Activated CD4-positive, alpha-beta T cell treated with anti-CD3 and anti-CD28 coated beads for 36 hours (primary cell): Measurements from ENCODE around the gene GNPAT. TPM values are rescaled to one million over a fixed set of nuclear protein-coding genes. Genes with fewer than 3 reads are reported as not detected.
"Not testable (repeated sequence)": the region's sequence is repeated elsewhere in the genome, so short reads cannot be mapped to it uniquely, and the experiment has no call there.

ENCODE experiments used
- ATAC-seq: fragments of 200-7000 bp; cut with Tn5 transposase; one replicate; pipeline ENCODE4 v1.10.0; 2021; ENCODE audit warnings: mild to moderate bottlenecking, moderate library complexity
- CTCF ChIA-PET: fragments of 350-600 bp; sonication (Branson Sonifier 250); formaldehyde crosslinking; loops from one replicate; lab custom pipeline; 2021; ENCODE audit warnings: antibody characterized with exemption; lab: Charles Lee
- POLR2A ChIA-PET: fragments of 350-600 bp; sonication (Branson Sonifier 250); formaldehyde crosslinking; loops from one replicate; lab custom pipeline; 2021; ENCODE audit warnings: antibody characterized with exemption, inconsistent platforms; lab: Charles Lee
- DNase-seq: peaks from one replicate; pipeline ENCODE4 v3.0.0-alpha.2; 2020
- H3K27ac Mint-ChIP-seq: one replicate; pipeline ENCODE4 v1.8.0; 2021; ENCODE audit warnings: mixed read lengths
- H3K27me3 Mint-ChIP-seq: one replicate; pipeline ENCODE4 v1.8.0; 2021; ENCODE audit warnings: mixed read lengths
- H3K36me3 Mint-ChIP-seq: one replicate; pipeline ENCODE4 v1.8.0; 2021; ENCODE audit warnings: low read depth, mixed read lengths
- H3K4me1 Mint-ChIP-seq: one replicate; pipeline ENCODE4 v1.8.0; 2021; ENCODE audit warnings: mixed read lengths
- H3K4me3 Mint-ChIP-seq: one replicate; pipeline ENCODE4 v1.8.0; 2021; ENCODE audit warnings: mild to moderate bottlenecking, moderate library complexity, mixed read lengths
- H3K9me3 Mint-ChIP-seq: one replicate; pipeline ENCODE4 v1.8.0; 2021; ENCODE audit warnings: low read depth, mixed read lengths
- intact Hi-C, 2 experiments: fragments of 100-400 bp; cut with DNase I in 1 of 2; cut with micrococcal nuclease in 1 of 2; formaldehyde crosslinking; loops; one replicate each; pipeline versions ENCODE4 v1.14.2 to v1.15.1; 2022 to 2024; cut with DNase I, micrococcal nuclease
- total RNA-seq, 2 experiments: library from RNA; stranded (reverse); gene quantifications; one replicate each; pipeline ENCODE4 v1.2.3, GENCODE V29; 2021

GNPAT gene
- total RNA-seq, 2 experiments from 2014 or later: 58.0 to 62.0 TPM

- H3K27me3 Mint-ChIP-seq: peaks cover 2% of the 10 kb centered on the region
- CTCF ChIA-PET: no interaction called here
- peaks cover 11% of the 10 kb centered on the region for H3K4me1 Mint-ChIP-seq
- ATAC-seq (no peak), DNase-seq (no peak)
- no peak overlapping the region for H3K4me3 Mint-ChIP-seq
- no peaks in the 10 kb centered on the region for H3K36me3 Mint-ChIP-seq
- POLR2A ChIA-PET: no interaction called here
- H3K9me3 Mint-ChIP-seq: no peaks in the 10 kb centered on the region
- intact Hi-C loops: no loop called here
- H3K27ac Mint-ChIP-seq: no peak overlapping the region
Observed at GRCh38 chr1:231201979-231202633, 38.9 kb upstream of the GNPAT start.

GRCh38 chr1:231203259-231204057 lies 37.6 kb upstream of the GNPAT start:
- CTCF ChIA-PET: interaction anchor here (0.6 kb wide), 1 partner anchor 14 kb away, joined by 3 read pairs; no protein-coding TSS in a partner anchor

DNA sequence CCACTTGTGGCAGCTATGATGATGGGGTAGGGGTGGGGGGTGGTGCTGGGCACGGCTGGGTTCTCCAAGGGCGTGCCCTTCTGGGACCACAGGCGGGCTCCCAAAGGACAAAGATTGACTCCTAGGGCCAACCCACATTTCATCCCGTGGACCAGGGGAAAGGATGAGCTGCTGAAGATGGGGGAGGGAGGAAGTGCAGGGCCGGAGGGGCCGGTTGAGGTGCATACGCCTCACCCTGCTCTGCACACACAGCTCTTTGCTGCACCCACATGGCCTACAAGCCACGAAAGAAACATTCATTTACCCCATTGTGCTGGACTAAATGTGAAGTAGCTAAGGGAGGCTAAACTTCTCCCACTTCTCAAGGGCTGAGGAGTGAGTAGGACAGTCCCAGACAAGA lies 34.2 kb upstream of the GNPAT start:
- peaks cover 2% of the 10 kb centered on the region for H3K27me3 Mint-ChIP-seq
- intact Hi-C loops: no loop called here
- H3K4me3 Mint-ChIP-seq: no peak overlapping the region
- CTCF ChIA-PET: interaction anchor here (0.6 to 1.4 kb wide), 3 partner anchors 9 to 291 kb away, joined by 3 to 5 read pairs (median 5); no protein-coding TSS in a partner anchor
- no peaks in the 10 kb centered on the region for H3K9me3 Mint-ChIP-seq
- POLR2A ChIA-PET: no interaction called here
- H3K36me3 Mint-ChIP-seq: no peaks in the 10 kb centered on the region
- ATAC-seq (no peak), DNase-seq (no peak)
- H3K27ac Mint-ChIP-seq: no peak overlapping the region
- peaks cover 11% of the 10 kb centered on the region for H3K4me1 Mint-ChIP-seq

More at GRCh38 chr1:231203259-231204057, 37.6 kb upstream of the GNPAT start:
- Mint-ChIP-seq H3K4me1 (peaks cover 11% of the 10 kb centered on the region), H3K36me3 (no peaks in the 10 kb centered on the region), H3K27me3 (peaks cover 2% of the 10 kb centered on the region), H3K4me3 (no peak overlapping the region), H3K27ac (no peak overlapping the region), H3K9me3 (no peaks in the 10 kb centered on the region)
- no peak for ATAC-seq
- DNase-seq: no peak
- POLR2A ChIA-PET: no interaction called here
- intact Hi-C loops: no loop called here

GRCh38 chr1:231207437-231207836 lies 33.6 kb upstream of the GNPAT start:
- no peak overlapping the region for H3K4me3 Mint-ChIP-seq
- H3K27ac Mint-ChIP-seq: no peak overlapping the region
- CTCF ChIA-PET: interaction anchor here (0.6 kb wide), 1 partner anchor 8 kb away, joined by 3 read pairs; no protein-coding TSS in a partner anchor

GRCh38 chr1:231208980-231209379 lies 32.0 kb upstream of the GNPAT start:
- intact Hi-C loops: no loop called here
- DNase-seq (no peak), ATAC-seq (no peak)
- ChIA-PET CTCF (no interaction called here), POLR2A (no interaction called here)
- no peaks in the 10 kb centered on the region for H3K36me3 Mint-ChIP-seq
- H3K9me3 Mint-ChIP-seq: no peaks in the 10 kb centered on the region
- H3K4me1 Mint-ChIP-seq: peaks cover 5% of the 10 kb centered on the region
- H3K27ac Mint-ChIP-seq: no peak overlapping the region
- H3K4me3 Mint-ChIP-seq: no peak overlapping the region
- peaks cover 2% of the 10 kb centered on the region for H3K27me3 Mint-ChIP-seq

More at GRCh38 chr1:231207437-231207836, 33.6 kb upstream of the GNPAT start:
- no peaks in the 10 kb centered on the region for H3K9me3 Mint-ChIP-seq
- POLR2A ChIA-PET: no interaction called here
- peaks cover 2% of the 10 kb centered on the region for H3K27me3 Mint-ChIP-seq
- intact Hi-C loops: no loop called here
- no peaks in the 10 kb centered on the region for H3K36me3 Mint-ChIP-seq
- peaks cover 7% of the 10 kb centered on the region for H3K4me1 Mint-ChIP-seq
- ATAC-seq: no peak
- no peak for DNase-seq

DNA sequence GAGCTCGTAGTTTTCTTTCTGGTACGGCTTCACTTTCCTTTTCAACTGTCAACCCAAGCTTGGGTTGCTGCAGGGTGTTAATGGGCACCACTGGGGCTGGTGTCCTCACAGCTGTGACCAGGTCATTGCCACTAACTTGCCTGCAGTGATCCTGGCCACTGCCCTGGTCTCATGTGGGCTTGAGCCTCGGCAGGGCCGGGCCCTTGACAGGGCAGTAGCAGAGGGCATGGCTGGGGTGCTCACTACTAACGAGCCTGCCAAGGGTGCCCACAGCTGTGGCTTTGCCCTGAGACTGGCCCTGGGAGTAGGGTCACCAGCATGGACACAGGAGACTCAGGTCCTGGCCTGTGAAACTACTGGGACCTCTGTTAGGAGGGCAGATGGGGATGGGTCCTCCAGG lies 31.5 kb upstream of the GNPAT start:
- no peak overlapping the region for H3K4me3 Mint-ChIP-seq
- DNase-seq: no peak
- H3K36me3 Mint-ChIP-seq: no peaks in the 10 kb centered on the region
- peaks cover 5% of the 10 kb centered on the region for H3K4me1 Mint-ChIP-seq
- no peaks in the 10 kb centered on the region for H3K9me3 Mint-ChIP-seq
- ATAC-seq: no peak
- intact Hi-C loops: no loop called here
- POLR2A ChIA-PET: no interaction called here
- no peak overlapping the region for H3K27ac Mint-ChIP-seq
- CTCF ChIA-PET: interaction anchor here (0.7 to 1.3 kb wide), 3 partner anchors 27 to 571 kb away, joined by 3 to 5 read pairs (median 3); no protein-coding TSS in a partner anchor
- peaks cover 2% of the 10 kb centered on the region for H3K27me3 Mint-ChIP-seq

DNA sequence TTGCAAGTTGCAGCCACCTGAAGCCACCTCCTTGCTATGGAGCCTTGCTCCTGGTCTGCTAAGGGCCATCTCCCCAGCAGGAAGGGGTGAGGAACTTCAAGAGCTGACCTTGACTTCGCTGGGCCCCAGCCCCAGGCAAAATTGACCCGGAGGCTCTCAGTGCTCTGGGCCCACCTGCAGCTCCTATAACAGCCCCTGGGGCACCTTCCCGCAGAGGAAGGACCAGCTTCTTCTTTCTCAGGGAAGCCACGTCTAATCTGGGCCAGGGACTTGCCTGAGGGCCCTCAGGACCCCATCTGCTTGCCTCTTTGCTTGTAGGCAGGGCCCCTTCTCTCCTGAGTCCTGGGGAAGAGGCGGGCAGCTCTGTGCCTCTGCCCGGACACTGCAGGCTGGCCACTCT lies 30.9 kb upstream of the GNPAT start:
- POLR2A ChIA-PET: no interaction called here
- Mint-ChIP-seq H3K27me3 (no peaks in the 10 kb centered on the region), H3K36me3 (no peaks in the 10 kb centered on the region), H3K9me3 (no peaks in the 10 kb centered on the region), H3K27ac (no peak overlapping the region), H3K4me1 (peaks cover 5% of the 10 kb centered on the region), H3K4me3 (no peak overlapping the region)
- ATAC-seq (no peak), DNase-seq (no peak)
- CTCF ChIA-PET: interaction anchor here (0.6 to 1.3 kb wide), 10 partner anchors 16 to 572 kb away, joined by 3 to 8 read pairs (median 3); partner anchors contain the start of gene TRIM67
- intact Hi-C loops: loop anchor here in 1 of 2 experiments (10.0 kb wide), 1 partner anchor 565 kb away; the partner anchor contains the start of gene COG2

GRCh38 chr1:231211005-231211857 lies 29.8 kb upstream of the GNPAT start:
- ATAC-seq (peak; percentile 97), DNase-seq (peak; percentile 96)
- no peaks in the 10 kb centered on the region for H3K27me3 Mint-ChIP-seq
- peak overlapping the region; percentile 79 for H3K27ac Mint-ChIP-seq
- POLR2A ChIA-PET: no interaction called here
- peaks cover 8% of the 10 kb centered on the region for H3K4me1 Mint-ChIP-seq
- intact Hi-C loops: loop anchor here (1.0 to 10.0 kb wide), 8 partner anchors 30 to 569 kb away; partner anchors contain the start of genes COG2 (in 2 of the 2), ARV1 (in 1 of the 2), C1orf198 (in 1 of the 2) and FAM89A (in 1 of the 2)
- H3K36me3 Mint-ChIP-seq: no peaks in the 10 kb centered on the region
- peak overlapping the region; percentile 61 for H3K4me3 Mint-ChIP-seq
- no peaks in the 10 kb centered on the region for H3K9me3 Mint-ChIP-seq
- CTCF ChIA-PET: interaction anchor here (0.6 to 1.4 kb wide), 13 partner anchors 17 to 1957 kb away, joined by 3 to 8 read pairs (median 3); partner anchors contain the start of genes FAM89A and TRIM67

GRCh38 chr1:231212301-231212700 lies 28.7 kb upstream of the GNPAT start:
- CTCF ChIA-PET: interaction anchor here (0.7 to 1.4 kb wide), 2 partner anchors 172 to 1958 kb away, joined by 3 to 5 read pairs; partner anchors contain the start of gene FAM89A
- H3K27me3 Mint-ChIP-seq, H3K36me3 Mint-ChIP-seq, POLR2A ChIA-PET, H3K27ac Mint-ChIP-seq, H3K4me1 Mint-ChIP-seq, H3K4me3 Mint-ChIP-seq, ATAC-seq, H3K9me3 Mint-ChIP-seq, DNase-seq: not testable (repeated sequence)
- intact Hi-C loops: loop anchor here in 1 of 2 experiments (10.0 kb wide), 1 partner anchor 568 kb away; the partner anchor contains the start of gene COG2

DNA sequence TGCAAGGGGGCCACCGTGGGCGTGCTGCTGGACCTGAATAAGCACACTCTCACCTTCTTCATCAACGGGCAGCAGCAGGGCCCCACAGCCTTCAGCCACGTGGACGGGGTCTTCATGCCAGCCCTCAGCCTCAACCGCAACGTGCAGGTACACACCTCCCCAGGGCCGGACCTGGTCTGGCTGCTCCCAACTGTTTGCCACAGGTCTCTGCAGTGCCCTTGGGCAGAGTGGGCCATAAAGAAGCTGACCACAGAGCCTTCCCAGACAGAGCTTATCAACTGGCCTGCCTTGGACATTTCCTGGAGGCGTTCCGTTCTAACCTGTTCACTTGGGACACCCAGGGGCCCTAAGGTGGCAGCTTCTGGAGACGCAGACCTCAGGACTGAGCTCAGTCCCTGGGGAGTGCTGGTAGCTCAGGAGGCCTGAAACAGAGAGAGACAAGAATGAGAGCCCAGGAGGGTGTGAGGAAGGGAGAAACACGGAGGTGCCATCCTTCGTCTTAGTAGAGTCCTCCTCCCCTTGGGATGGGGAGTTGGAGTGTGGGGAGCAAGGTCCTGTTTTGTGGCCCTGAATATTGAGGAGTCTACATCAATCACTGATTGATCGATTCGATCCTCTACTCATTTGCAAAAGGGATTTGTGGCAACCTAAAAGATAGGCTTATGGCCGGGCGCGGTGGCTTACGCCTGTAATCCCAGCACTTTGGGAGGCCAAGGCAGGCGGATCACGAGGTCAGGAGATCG lies 27.0 kb upstream of the GNPAT start:
- ATAC-seq: no peak
- no peak for DNase-seq
- ChIA-PET CTCF (interaction anchor here (0.7 to 1.5 kb wide), 2 partner anchors 28 to 201 kb away, joined by 4 read pairs; no protein-coding TSS in a partner anchor), POLR2A (no interaction called here)
- no peak overlapping the region for H3K4me3 Mint-ChIP-seq
- H3K4me1 Mint-ChIP-seq: peaks cover 8% of the 10 kb centered on the region
- H3K27ac Mint-ChIP-seq: no peak overlapping the region
- no peaks in the 10 kb centered on the region for H3K9me3 Mint-ChIP-seq
- H3K36me3 Mint-ChIP-seq: no peaks in the 10 kb centered on the region
- H3K27me3 Mint-ChIP-seq: no peaks in the 10 kb centered on the region
- intact Hi-C loops: loop anchor here in 1 of 2 experiments (10.0 kb wide), 1 partner anchor 569 kb away; the partner anchor contains the start of gene COG2
